IMR-90 (cell line): ENCODE data around the gene ALK.

Source experiments
- CHD1 ChIP-seq: IDR thresholded peaks from 2 replicates; pipeline ENCODE4 v1.6.1; 2012; ENCODE audit warnings: low read depth, low read length, improper control_type of control experiment
- MAZ ChIP-seq: IDR thresholded peaks from 2 replicates; pipeline ENCODE4 v1.6.1; 2012; ENCODE audit warnings: low read depth, mild to moderate bottlenecking, low read length, improper control_type of control experiment, moderate library complexity, borderline replicate concordance
- MXI1 ChIP-seq: IDR thresholded peaks from 2 replicates; pipeline ENCODE4 v1.6.1; 2012; ENCODE audit warnings: low read depth, mild to moderate bottlenecking, low read length, moderate library complexity, borderline replicate concordance
- NFE2L2 ChIP-seq: fragments of 150-350 bp; IDR thresholded peaks from 2 replicates; pipeline ENCODE4 v1.6.1; 2016; ENCODE audit warnings: low read depth, mild to moderate bottlenecking, low read length
- POLR2A ChIP-seq: IDR thresholded peaks from 2 replicates; pipeline ENCODE4 v1.6.1; 2012; ENCODE audit warnings: mild to moderate bottlenecking, low read depth, low read length
- RAD21 ChIP-seq: IDR thresholded peaks from 2 replicates; pipeline ENCODE4 v1.6.1; 2012; ENCODE audit warnings: low read length, improper control_type of control experiment
- RCOR1 ChIP-seq: IDR thresholded peaks from 2 replicates; pipeline ENCODE4 v1.6.1; 2012; ENCODE audit warnings: mild to moderate bottlenecking, low read length, improper control_type of control experiment; ENCODE audit not compliant: insufficient replicate concordance
- TF ChIP-seq, protein P1 (sequence below): conservative IDR thresholded peaks from 2 replicates; pipeline ENCODE4 v1.5.1; 2012; ENCODE audit warnings: mild to moderate bottlenecking, low read depth, low read length, improper control_type of control experiment

DNA sequence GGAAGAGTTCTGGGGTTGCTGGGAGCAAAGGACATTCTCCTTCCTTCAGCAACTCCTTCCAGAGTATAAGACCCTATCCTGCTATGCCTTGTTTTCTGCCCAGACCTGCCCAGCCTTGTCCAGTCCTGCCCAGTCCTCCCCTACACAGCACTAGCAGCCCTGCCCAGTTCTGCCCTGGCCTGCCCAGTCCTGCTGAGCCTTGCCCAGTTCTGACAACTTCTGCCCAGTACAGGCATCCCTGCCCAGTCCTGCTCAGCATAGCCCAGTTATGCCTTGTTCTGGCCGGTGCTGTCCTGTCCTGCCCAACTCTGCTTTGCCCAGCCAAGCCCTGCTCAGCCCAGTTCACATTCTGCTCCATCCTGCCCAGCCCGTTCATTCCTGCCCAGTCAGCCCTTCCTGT, 44.9 kb upstream of the ALK start:
- TF ChIP-seq POLR2A (no peak), NFE2L2 (no peak), CHD1 (no peak), MAZ (no peak), MXI1 (no peak), RCOR1 (no peak), RAD21 (no peak)
- TF ChIP-seq, protein P1, sequence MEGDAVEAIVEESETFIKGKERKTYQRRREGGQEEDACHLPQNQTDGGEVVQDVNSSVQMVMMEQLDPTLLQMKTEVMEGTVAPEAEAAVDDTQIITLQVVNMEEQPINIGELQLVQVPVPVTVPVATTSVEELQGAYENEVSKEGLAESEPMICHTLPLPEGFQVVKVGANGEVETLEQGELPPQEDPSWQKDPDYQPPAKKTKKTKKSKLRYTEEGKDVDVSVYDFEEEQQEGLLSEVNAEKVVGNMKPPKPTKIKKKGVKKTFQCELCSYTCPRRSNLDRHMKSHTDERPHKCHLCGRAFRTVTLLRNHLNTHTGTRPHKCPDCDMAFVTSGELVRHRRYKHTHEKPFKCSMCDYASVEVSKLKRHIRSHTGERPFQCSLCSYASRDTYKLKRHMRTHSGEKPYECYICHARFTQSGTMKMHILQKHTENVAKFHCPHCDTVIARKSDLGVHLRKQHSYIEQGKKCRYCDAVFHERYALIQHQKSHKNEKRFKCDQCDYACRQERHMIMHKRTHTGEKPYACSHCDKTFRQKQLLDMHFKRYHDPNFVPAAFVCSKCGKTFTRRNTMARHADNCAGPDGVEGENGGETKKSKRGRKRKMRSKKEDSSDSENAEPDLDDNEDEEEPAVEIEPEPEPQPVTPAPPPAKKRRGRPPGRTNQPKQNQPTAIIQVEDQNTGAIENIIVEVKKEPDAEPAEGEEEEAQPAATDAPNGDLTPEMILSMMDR = no peak
